LNCaP clone FGC (cell line): ENCODE data around the gene SF3B2.
A peak's percentile ranks its signal among the peaks of the same experiment; 100 is the strongest.

ENCODE experiments used
- DNase-seq: peaks from one replicate; pipeline ENCODE4 v3.0.0-alpha.2; 2011; ENCODE audit warnings: low read depth
- H3K4me3 ChIP-seq: 2 replicates; pipeline ENCODE4 v1.5.1; 2011; ENCODE audit warnings: mild to moderate bottlenecking, low read depth, low read length, control low read depth
- TF ChIP-seq, protein P1 (sequence below): IDR thresholded peaks from 2 replicates; pipeline ENCODE4 v1.5.1; 2012; ENCODE audit warnings: mild to moderate bottlenecking; ENCODE audit not compliant: control insufficient read depth, insufficient read depth; ENCODE audit errors: extremely low read depth

Gene SF3B2

DNA sequence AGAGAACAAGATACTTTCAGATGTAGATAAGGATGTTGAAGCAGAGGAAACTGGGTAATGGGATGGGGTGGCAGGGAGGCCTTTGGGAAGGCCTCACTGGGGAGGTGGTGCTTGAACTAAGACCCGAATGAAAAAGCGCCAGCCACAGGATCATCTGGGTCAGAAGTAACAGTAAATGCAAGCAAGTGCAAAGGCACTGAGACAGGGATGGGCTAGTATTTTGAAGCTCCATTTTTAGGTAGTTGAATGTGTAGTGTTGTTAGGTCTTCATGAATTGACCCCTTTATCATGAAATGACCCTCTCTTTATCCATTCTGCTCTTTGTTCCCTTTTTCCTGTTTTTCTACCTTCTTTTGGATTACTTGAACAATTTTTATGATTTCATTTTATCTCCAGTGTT lies 11.7 kb downstream of the SF3B2 start:
- no peak overlapping the region for H3K4me3 ChIP-seq
- TF ChIP-seq, protein P1, sequence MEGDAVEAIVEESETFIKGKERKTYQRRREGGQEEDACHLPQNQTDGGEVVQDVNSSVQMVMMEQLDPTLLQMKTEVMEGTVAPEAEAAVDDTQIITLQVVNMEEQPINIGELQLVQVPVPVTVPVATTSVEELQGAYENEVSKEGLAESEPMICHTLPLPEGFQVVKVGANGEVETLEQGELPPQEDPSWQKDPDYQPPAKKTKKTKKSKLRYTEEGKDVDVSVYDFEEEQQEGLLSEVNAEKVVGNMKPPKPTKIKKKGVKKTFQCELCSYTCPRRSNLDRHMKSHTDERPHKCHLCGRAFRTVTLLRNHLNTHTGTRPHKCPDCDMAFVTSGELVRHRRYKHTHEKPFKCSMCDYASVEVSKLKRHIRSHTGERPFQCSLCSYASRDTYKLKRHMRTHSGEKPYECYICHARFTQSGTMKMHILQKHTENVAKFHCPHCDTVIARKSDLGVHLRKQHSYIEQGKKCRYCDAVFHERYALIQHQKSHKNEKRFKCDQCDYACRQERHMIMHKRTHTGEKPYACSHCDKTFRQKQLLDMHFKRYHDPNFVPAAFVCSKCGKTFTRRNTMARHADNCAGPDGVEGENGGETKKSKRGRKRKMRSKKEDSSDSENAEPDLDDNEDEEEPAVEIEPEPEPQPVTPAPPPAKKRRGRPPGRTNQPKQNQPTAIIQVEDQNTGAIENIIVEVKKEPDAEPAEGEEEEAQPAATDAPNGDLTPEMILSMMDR: no peak
- no peak for DNase-seq

DNA sequence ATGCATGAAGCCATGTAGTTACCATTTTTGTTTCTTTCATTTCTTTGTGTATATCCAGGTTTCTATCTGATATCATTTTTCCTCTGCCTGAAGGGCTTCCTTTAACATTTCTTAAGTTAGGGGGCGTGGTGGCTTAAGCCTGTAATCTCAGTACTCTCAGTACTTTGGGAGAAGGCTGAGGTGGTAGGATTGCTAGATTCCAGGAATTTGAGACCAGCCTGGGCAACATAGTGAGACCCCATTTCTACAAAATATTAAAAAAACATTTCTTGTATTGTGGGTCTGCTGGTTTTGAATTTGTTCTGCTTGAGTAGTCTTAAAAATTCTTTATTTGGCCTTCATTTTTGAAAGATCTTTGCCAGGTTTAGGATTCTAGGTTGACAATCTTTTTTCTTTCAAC lies 12.4 kb downstream of the SF3B2 start:
- TF ChIP-seq, protein P1: no peak
- H3K4me3 ChIP-seq: no peak overlapping the region
- no peak for DNase-seq

DNA sequence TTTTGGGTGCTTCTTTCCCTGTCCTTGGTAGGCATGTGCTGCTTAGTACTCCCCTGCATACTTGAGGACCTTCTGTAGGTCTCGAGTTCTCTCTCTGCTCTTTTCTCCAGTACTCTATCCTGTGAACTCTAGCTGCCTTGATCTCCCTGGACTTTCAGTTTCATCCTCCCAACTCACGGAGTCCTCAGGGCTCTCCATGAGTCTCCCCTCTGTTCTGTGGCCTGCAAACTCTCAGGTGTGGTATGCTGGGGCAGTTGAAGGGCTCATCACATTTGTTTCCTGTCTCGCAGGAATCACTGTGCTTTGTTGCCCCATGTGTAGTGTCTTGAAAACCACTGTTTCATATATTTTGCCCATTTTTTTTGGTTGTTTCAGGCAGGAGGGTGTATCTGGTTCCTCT lies 14.6 kb downstream of the SF3B2 start:
- DNase-seq: no peak
- H3K4me3 ChIP-seq: no peak overlapping the region
- TF ChIP-seq, protein P1: no peak

DNA sequence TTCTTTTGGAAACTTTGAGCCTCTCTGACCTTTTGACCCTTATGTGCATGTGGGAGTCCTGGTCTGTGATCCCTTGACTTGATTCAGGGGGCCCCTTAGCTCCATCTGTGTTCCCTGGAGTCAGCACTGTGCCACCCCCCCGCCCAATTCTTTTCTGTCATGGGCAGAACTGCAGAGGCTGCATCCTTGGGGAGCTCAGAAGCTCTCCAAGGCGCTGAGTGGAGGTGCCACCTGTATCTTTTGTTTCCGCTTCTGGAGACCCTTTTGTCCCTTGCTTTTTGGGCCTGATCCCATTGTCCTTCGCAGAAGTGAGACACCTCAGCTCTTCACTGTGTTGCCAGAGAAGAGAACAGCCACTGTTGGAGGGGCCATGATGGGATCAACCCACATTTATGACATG lies 15.5 kb downstream of the SF3B2 start:
- H3K4me3 ChIP-seq: no peak overlapping the region
- DNase-seq: no peak
- TF ChIP-seq, protein P1: no peak

DNA sequence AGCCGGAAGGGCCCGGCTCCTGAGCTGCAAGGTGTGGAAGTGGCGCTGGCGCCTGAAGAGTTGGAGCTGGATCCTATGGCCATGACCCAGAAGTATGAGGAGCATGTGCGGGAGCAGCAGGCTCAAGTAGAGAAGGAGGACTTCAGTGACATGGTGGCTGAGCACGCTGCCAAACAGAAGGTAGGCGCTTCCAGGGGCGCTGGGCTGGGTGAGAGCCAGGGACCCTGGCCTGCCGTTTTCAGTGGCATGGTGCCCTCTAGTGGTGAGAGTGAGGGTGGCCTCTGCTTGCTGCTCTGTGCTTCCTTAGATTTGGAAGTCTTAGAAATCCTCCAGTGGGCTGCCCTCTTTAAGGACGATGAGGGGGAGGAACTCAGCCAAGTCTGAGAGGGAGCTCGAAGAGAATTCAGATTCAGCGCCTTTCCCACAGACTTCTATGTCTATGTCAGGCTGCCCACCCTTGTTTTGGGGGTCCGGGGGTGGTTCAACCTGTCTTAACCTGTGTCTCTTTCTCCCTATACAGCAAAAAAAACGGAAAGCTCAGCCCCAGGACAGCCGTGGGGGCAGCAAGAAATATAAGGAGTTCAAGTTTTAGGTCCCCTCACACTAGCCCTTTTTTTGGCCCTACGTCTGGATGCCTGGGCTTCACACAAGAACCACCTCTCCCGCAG lies 16.1 kb downstream of the SF3B2 start:
- H3K4me3 ChIP-seq: no peak overlapping the region
- TF ChIP-seq, protein P1: peak; percentile 87
- no peak for DNase-seq

DNA sequence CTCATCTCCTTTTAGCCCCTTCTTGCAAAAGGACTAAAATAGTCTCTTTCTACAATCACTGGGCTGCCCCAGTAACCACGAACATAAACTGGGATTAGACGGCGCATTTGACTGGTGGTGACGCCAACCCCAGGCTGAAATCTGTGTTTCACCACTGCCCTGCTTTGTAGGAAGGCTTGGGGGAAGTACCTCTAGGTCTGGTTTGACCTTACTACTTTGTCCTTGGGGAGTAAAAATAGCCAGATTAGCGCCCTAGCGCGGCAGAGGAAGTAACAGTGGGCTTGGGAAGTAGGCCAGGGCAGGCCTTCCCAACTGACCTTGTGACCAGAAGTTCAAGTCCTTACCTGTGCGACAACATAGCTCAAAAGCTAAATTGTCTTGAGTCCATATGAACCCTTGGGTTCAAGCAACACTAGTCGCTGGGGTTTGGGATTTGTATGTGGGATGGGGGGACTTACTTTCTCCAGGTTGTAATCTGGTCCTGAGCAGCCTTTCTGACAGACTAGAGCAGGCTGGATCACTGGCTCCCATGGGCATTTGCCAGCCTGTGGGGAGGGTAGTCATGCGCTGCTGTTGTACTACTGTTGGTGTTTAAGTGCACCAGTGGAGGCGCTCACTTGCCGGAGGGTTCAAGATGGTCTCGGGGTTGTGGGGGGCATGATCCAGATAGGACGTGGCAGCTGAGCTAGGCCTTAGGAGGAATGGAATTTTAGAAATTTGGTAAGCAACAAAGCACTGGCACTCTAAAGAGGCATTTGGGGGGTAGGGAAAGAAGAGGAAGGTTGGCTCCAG lies 17.0 kb downstream of the SF3B2 start:
- DNase-seq: no peak

More for the DNA sequence above, 17.0 kb downstream of the SF3B2 start:
- H3K4me3 ChIP-seq: peak overlapping the region; percentile 54
- TF ChIP-seq, protein P1: no peak
